ENCODE data around the gene CYYR1.

- TF ChIP-seq, protein P1, sequence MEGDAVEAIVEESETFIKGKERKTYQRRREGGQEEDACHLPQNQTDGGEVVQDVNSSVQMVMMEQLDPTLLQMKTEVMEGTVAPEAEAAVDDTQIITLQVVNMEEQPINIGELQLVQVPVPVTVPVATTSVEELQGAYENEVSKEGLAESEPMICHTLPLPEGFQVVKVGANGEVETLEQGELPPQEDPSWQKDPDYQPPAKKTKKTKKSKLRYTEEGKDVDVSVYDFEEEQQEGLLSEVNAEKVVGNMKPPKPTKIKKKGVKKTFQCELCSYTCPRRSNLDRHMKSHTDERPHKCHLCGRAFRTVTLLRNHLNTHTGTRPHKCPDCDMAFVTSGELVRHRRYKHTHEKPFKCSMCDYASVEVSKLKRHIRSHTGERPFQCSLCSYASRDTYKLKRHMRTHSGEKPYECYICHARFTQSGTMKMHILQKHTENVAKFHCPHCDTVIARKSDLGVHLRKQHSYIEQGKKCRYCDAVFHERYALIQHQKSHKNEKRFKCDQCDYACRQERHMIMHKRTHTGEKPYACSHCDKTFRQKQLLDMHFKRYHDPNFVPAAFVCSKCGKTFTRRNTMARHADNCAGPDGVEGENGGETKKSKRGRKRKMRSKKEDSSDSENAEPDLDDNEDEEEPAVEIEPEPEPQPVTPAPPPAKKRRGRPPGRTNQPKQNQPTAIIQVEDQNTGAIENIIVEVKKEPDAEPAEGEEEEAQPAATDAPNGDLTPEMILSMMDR (tag by site-specific recombination; IDR thresholded peaks at IDR 0.05): no peak
- TF ChIP-seq BCL11A (tag by site-specific recombination; IDR thresholded peaks at IDR 0.05; ENCODE audit: low read depth): no peak
Measured at GRCh38 chr21:26581818-26582217, 8.7 kb upstream of the CYYR1 start.
